ENCODE results near the gene CEP85.

CEP85 gene

GRCh38 chr1:26327956-26328362 is 94.0 kb downstream of the CEP85 start:
- no peak overlapping the region for H3K27ac ChIP-seq (ENCODE audit: low read length)
- no peak overlapping the region for H3K4me3 ChIP-seq (ENCODE audit: low read length)
- TF ChIP-seq CTCF (IDR thresholded peaks at IDR 0.05; ENCODE audit: low read depth, low read length) (no peak), EZH2phosphoT487 (IDR thresholded peaks at IDR 0.05; ENCODE audit: low read depth) (no peak)
- no peaks in the 10 kb centered on the region for H3K27me3 ChIP-seq (ENCODE audit: low read depth, low read length)
- H3K4me2 ChIP-seq (ENCODE audit: low read length) = no peak overlapping the region
- no peaks in the 10 kb centered on the region for H4K20me1 ChIP-seq (ENCODE audit: insufficient read depth, low read length)
- no peaks in the 10 kb centered on the region for H3K79me2 ChIP-seq (ENCODE audit: low read length)
- H3K9me3 ChIP-seq (ENCODE audit: insufficient read depth, low read length) = no peaks in the 10 kb centered on the region
- no peaks in the 10 kb centered on the region for H3K4me1 ChIP-seq (ENCODE audit: low read length)
- no peak overlapping the region for H3K9ac ChIP-seq (ENCODE audit: low read length)
- no peaks in the 10 kb centered on the region for H3K36me3 ChIP-seq (replicated peaks; ENCODE audit: low read depth, low read length)
- no peak overlapping the region for H2AFZ ChIP-seq (ENCODE audit: low read depth, low read length)

Measured in OCI-LY3 (cell line).